ENCODE measurements around the gene LRRN2. TPM values are rescaled to one million over a fixed set of nuclear protein-coding genes. Genes with fewer than 3 reads are reported as not detected.

LRRN2 gene
- total and polyA plus RNA-seq, 9 donors: 0.23 to 9.7 (median 3.7) TPM

- Histone ChIP-seq H3K27me3 (no peaks in the 10 kb centered on the region), H3K9me3 (no peaks in the 10 kb centered on the region), H3K4me1 (ENCODE audit: insufficient read depth) (no peaks in the 10 kb centered on the region), H3K27ac (no peak overlapping the region), H3K4me3 (no peak overlapping the region), H3K36me3 (no peaks in the 10 kb centered on the region)
- DNase-seq: no peak
- intact Hi-C loops (cut with DNase I): no loop called here
- TF ChIP-seq CTCF (IDR thresholded peaks at IDR 0.05) (no peak), EP300 (IDR thresholded peaks at IDR 0.05) (no peak), POLR2A (IDR thresholded peaks at IDR 0.05) (no peak)
- WGBS, 3 donors: 83 to 86% (median 83%) methylated on average over 6 of the region's 6 CpGs
Observed at GRCh38 chr1:204602871-204603542, 82.5 kb downstream of the LRRN2 start.

DNA sequence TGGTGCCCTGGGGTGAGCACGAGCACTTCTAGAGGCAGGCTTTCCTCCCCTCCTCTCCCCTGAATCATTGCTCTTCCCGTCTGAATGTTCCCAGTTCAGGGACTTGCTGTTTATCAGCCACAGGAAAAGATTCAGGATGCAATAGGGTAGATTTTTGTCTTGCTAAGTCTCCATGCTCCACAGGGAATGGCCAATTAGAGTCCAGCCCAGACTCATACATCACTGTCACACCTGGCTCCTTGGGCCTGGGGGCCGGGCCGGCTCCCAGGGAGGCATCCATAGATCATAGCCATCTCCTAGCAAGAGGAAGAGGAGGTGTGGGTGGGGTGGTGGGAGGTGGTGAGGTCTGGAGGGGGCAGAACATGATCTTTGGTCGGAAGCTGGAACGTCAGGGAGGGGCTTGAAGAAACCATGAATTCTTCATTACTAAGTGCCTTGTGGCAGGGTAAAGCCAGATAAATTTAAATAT is 83.4 kb downstream of the LRRN2 start:
- TF ChIP-seq POLR2A (IDR thresholded peaks at IDR 0.05) (no peak), EP300 (IDR thresholded peaks at IDR 0.05) (no peak), CTCF (IDR thresholded peaks at IDR 0.05) (no peak)
- Histone ChIP-seq H3K27me3 (no peaks in the 10 kb centered on the region), H3K4me1 (ENCODE audit: insufficient read depth) (no peaks in the 10 kb centered on the region), H3K4me3 (no peak overlapping the region), H3K9me3 (no peaks in the 10 kb centered on the region), H3K27ac (no peak overlapping the region), H3K36me3 (no peaks in the 10 kb centered on the region)
- WGBS, 3 donors: 62 to 65% (median 65%) methylated on average over 6 of the region's 6 CpGs
- intact Hi-C loops (cut with DNase I): no loop called here
- no peak for DNase-seq

DNA sequence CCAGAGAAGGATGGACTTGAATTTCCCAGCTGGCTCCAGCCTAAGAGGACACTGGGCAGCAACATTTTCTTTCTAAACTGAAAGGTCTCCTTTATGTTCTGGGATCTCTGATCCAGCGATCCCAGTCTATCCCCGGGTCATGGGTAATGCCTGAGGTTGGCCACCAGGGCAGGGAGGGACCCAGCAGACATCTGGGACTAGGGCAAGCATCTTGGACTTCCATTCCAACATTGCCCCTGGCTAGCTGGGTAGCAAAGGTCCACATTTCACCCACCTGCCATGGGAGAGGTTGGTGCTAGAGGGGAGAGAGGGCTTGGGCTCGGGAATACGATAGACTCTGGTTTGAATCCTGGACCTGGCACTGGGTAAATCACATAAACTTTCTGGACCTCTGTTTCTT is 84.6 kb downstream of the LRRN2 start:
- H3K27ac ChIP-seq: no peak overlapping the region
- no peaks in the 10 kb centered on the region for H3K36me3 ChIP-seq
- H3K4me3 ChIP-seq: no peak overlapping the region
- intact Hi-C loops (cut with DNase I): no loop called here
- no peaks in the 10 kb centered on the region for H3K9me3 ChIP-seq
- no peaks in the 10 kb centered on the region for H3K4me1 ChIP-seq (ENCODE audit: insufficient read depth)
- no peak for TF ChIP-seq CTCF (IDR thresholded peaks at IDR 0.05)
- no peak for TF ChIP-seq EP300 (IDR thresholded peaks at IDR 0.05)
- no peak for TF ChIP-seq POLR2A (IDR thresholded peaks at IDR 0.05)
- no peak for DNase-seq
- no peaks in the 10 kb centered on the region for H3K27me3 ChIP-seq
- WGBS, 3 donors: 88 to 98% (median 90%) methylated on average over 4 of the region's 4 CpGs

- TF ChIP-seq POLR2A (IDR thresholded peaks at IDR 0.05): no peak
- no peak for TF ChIP-seq CTCF (IDR thresholded peaks at IDR 0.05)
- no peak for TF ChIP-seq EP300 (IDR thresholded peaks at IDR 0.05)
- intact Hi-C loops (cut with DNase I): no loop called here
- Histone ChIP-seq H3K27ac (no peak overlapping the region), H3K36me3 (no peaks in the 10 kb centered on the region), H3K4me1 (ENCODE audit: insufficient read depth) (no peaks in the 10 kb centered on the region), H3K9me3 (no peaks in the 10 kb centered on the region), H3K4me3 (no peak overlapping the region), H3K27me3 (no peaks in the 10 kb centered on the region)
- DNase-seq: no peak
- WGBS, 3 donors: 76 to 85% (median 78%) methylated on average over 5 of the region's 5 CpGs
Observed at GRCh38 chr1:204600203-204600602, 85.3 kb downstream of the LRRN2 start.
